Transverse colon (tissue), 4 donors: ENCODE measurements around the gene RFC2. TPM values are rescaled to one million over a fixed set of nuclear protein-coding genes. Genes with fewer than 3 reads are reported as not detected.
"Not testable (repeated sequence)": the region's sequence is repeated elsewhere in the genome, so short reads cannot be mapped to it uniquely, and the experiment has no call there.

Source experiments
- DNase-seq: peaks from one replicate; pipeline ENCODE4 v3.0.0-alpha.2; 2019
- H3K27ac ChIP-seq, 4 donors: fragments of 200-600 bp; sonication (generic); 2 replicates each; pipeline ENCODE4 v1.5.1; 2016 to 2018; ENCODE audit warnings: inconsistent platforms in 4 of 4
- H3K27me3 ChIP-seq: fragments of 200-600 bp; sonication (generic); 2 replicates; pipeline ENCODE4 v1.5.1; 2017; ENCODE audit warnings: inconsistent platforms
- H3K36me3 ChIP-seq, 4 donors: fragments of 200-600 bp; sonication (generic); 2 replicates each; pipeline ENCODE4 v1.5.1; 2017 to 2019; ENCODE audit warnings: inconsistent platforms in 4 of 4
- H3K4me1 ChIP-seq, 4 donors: fragments of 200-600 bp; sonication (generic); 2 replicates each; pipeline ENCODE4 v1.5.1; 2017 to 2020; ENCODE audit warnings: inconsistent platforms in 4 of 4
- H3K4me3 ChIP-seq, 4 donors: fragments of 200-600 bp; sonication (generic); 1 replicate in 1 of 4; 2 replicates in 3 of 4; pipeline versions ENCODE4 v1.5.1 to v1.6.1; 2017 to 2019; ENCODE audit warnings: inconsistent platforms in 4 of 4
- H3K9me3 ChIP-seq, 2 donors: fragments of 200-600 bp; sonication (generic); 2 replicates each; pipeline ENCODE4 v1.5.1; 2017 to 2019; ENCODE audit warnings: inconsistent platforms in 2 of 2
- EP300 ChIP-seq: sonication (generic); formaldehyde crosslinking; IDR thresholded peaks from one replicate; pipeline ENCODE4 v1.6.1; 2017; ENCODE audit warnings: antibody characterized with exemption, low read depth
- POLR2A ChIP-seq: fragments of 450-650 bp; IDR thresholded peaks from one replicate; pipeline ENCODE4 v1.6.1; 2016; ENCODE audit warnings: antibody characterized with exemption, mild to moderate bottlenecking, moderate library complexity
- POLR2AphosphoS5 ChIP-seq, 3 donors: sonication (generic); formaldehyde crosslinking; IDR thresholded peaks; one replicate each; pipeline ENCODE4 v1.6.1; 2016; ENCODE audit warnings: antibody characterized with exemption in 3 of 3
- WGBS, 2 donors: methylation state at CpG; one replicate each; pipeline ENCODE4 v1.1.5; 2018; ENCODE audit warnings: low coverage in 1 of 2; 5-methylcytosine and 5-hydroxymethylcytosine counted together
- in situ Hi-C, 4 donors: fragments of 200-750 bp; cut with MboI; loops; one replicate each; pipeline versions ENCODE4 v1.15.0 to v1.15.1; 2017; ENCODE audit warnings: low sequenced_read_pairs in 3 of 4, low pct_ligation_motif_present in 1 of 4, low pct_unique_long_range_greater_than_20kb in 1 of 4
- intact Hi-C: fragments of 100-400 bp; cut with DNase I; formaldehyde crosslinking; loops from one replicate; pipeline ENCODE4 v1.15.1; 2023; ENCODE audit warnings: low total_unique reads
- total RNA-seq, 4 donors: library from RNA; depleted of rRNA; stranded (reverse); fragments of >200 nt; gene quantifications; one replicate each; pipeline ENCODE4 v1.1.0, GENCODE V29; 2016
- TF ChIP-seq, protein P1 (sequence below), 5 experiments: fragments of 200-600 bp in 3 of 5; fragments of 450-650 bp in 2 of 5; sonication (generic) in 3 of 5; IDR thresholded peaks; 1 replicate in 2 of 5; 2 replicates in 3 of 5; pipeline ENCODE4 v1.5.1; 2016 to 2017; ENCODE audit warnings: antibody characterized with exemption in 5 of 5, inconsistent platforms in 3 of 5, mild to moderate bottlenecking in 2 of 5, moderate library complexity in 1 of 5

The RFC2 gene
- total RNA-seq, 4 donors from 2014 or later: 6.7 to 17.3 (median 9.3) TPM

DNA sequence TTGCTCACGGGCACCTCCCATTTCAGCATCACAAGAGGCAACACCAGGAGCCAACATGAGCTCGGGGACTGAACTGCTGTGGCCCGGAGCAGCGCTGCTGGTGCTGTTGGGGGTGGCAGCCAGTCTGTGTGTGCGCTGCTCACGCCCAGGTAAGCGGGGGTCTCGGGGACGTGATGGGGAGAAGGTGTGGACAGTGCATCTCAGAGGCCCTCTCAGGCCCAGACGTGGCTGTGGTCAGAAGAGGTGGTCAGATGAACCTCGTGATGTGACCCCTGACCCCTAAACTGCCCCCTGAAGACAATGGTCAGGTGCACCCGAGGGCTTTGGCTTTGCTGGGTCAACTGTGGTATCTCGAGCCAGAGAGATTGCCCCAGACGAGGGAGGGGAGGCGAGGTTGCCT is 38.3 kb downstream of the RFC2 start:
- 78 to 100% methylated on average over 1 to 15 of the region's 15 CpGs for WGBS, 2 donors
- Histone ChIP-seq H3K27me3 (no peaks in the 10 kb centered on the region), H3K36me3 (no peaks in the 10 kb centered on the region), H3K27ac (no peak overlapping the region), H3K4me1 (peaks cover 0 to 4% (median 0%) of the 10 kb centered on the region in 4 donors), H3K9me3 (no peaks in the 10 kb centered on the region), H3K4me3 (no peak overlapping the region)
- intact Hi-C loops: no loop called here
- TF ChIP-seq EP300: no peak
- no peak for TF ChIP-seq POLR2AphosphoS5 (IDR thresholded peaks at IDR 0.05)
- TF ChIP-seq, protein P1, sequence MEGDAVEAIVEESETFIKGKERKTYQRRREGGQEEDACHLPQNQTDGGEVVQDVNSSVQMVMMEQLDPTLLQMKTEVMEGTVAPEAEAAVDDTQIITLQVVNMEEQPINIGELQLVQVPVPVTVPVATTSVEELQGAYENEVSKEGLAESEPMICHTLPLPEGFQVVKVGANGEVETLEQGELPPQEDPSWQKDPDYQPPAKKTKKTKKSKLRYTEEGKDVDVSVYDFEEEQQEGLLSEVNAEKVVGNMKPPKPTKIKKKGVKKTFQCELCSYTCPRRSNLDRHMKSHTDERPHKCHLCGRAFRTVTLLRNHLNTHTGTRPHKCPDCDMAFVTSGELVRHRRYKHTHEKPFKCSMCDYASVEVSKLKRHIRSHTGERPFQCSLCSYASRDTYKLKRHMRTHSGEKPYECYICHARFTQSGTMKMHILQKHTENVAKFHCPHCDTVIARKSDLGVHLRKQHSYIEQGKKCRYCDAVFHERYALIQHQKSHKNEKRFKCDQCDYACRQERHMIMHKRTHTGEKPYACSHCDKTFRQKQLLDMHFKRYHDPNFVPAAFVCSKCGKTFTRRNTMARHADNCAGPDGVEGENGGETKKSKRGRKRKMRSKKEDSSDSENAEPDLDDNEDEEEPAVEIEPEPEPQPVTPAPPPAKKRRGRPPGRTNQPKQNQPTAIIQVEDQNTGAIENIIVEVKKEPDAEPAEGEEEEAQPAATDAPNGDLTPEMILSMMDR (IDR thresholded peaks at IDR 0.05): no peak
- TF ChIP-seq POLR2A: no peak
- no peak for DNase-seq
- in situ Hi-C loops: no loop called here

DNA sequence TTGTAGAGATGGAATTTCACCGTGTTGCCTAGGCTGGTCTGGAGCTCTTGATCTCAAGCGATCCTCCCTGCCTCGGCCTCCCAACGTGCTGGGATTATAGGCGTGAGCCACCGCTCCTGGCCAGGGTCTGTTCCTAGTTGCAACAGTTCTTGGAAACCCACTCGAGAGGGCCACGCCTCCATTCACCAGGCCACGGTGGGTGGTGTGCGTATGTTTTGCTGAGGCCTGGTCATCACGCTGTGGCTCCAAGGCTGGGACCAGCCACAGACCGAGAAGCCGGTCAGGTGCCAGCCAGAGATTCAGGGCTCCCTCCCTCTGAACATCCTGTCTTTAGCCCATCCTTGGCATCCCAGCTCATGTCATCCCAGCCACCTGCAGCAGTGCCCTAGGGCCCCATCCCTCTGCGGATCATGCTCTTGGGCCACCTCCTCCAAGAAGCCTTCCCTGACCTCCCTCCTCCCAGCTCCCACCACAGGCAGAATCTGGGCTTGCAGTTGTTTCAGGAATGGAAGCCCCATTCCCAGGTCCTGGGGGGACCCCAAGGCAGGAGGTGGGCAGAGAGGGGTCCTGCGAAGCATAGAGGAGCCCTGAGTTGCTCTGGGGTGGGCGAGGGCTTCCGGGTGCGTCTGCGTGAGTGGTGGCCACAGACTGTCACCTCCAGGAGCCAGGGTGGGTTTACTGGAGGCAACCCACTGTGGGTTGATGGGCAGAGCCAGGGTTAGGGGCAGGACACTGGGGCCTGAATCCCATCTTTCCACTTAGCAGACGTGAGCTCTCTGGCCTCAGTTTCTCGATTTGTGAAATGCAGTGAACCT is 39.2 kb downstream of the RFC2 start:
- Histone ChIP-seq H3K36me3 (no peaks in the 10 kb centered on the region), H3K9me3 (no peaks in the 10 kb centered on the region), H3K27ac (no peak overlapping the region), H3K4me1 (peaks cover 0 to 6% (median under 1%) of the 10 kb centered on the region in 4 donors), H3K27me3 (no peaks in the 10 kb centered on the region), H3K4me3 (no peak overlapping the region)
- TF ChIP-seq POLR2A (no peak), POLR2AphosphoS5 (IDR thresholded peaks at IDR 0.05) (no peak), EP300 (no peak)
- TF ChIP-seq, protein P1 (IDR thresholded peaks at IDR 0.05): no peak
- in situ Hi-C loops (loop anchor here in 1 of 4 donors (5.0 kb wide), 1 partner anchor 187 kb away; no protein-coding TSS in a partner anchor), intact Hi-C loops (no loop called here)
- 50 to 85% methylated on average over 1 to 21 of the region's 21 CpGs for WGBS, 2 donors
- no peak for DNase-seq

DNA sequence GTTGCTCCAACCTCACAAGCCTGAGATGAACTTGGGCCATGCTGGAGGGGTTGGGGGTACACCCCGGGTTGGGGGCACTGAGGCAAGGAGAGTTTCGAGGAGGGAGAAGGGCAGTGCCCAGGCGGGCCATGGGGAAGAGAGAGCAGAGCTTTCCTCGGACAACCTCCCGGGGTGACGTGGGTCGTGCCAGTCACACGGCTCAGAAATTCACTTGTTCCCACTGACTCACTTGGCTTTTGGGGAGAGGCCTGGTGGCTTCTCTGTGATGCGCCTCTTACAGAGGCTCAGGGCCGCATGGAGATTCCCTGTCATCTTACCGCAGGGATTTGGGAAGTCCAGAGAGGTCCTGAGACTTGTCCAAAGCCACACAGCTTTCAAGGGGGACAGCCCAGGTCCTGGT is 41.5 kb downstream of the RFC2 start:
- H3K9me3 ChIP-seq: no peaks in the 10 kb centered on the region
- TF ChIP-seq POLR2A (no peak), POLR2AphosphoS5 (IDR thresholded peaks at IDR 0.05) (no peak), EP300 (no peak)
- TF ChIP-seq, protein P1 (IDR thresholded peaks at IDR 0.05): no peak
- 76% methylated on average over 11 of the region's 11 CpGs; no CpG with 5 or more reads in 1 of the 2 donors for WGBS, 2 donors
- no peaks in the 10 kb centered on the region for H3K27me3 ChIP-seq
- in situ Hi-C loops (loop anchor here in 1 of 4 donors (5.0 kb wide), 1 partner anchor 190 kb away; no protein-coding TSS in a partner anchor), intact Hi-C loops (no loop called here)
- H3K36me3 ChIP-seq: no peaks in the 10 kb centered on the region
- DNase-seq: no peak
- H3K4me3 ChIP-seq: no peak overlapping the region
- H3K4me1 ChIP-seq: peaks cover 4 to 17% (median 8%) of the 10 kb centered on the region in 4 donors
- H3K27ac ChIP-seq: no peak overlapping the region

DNA sequence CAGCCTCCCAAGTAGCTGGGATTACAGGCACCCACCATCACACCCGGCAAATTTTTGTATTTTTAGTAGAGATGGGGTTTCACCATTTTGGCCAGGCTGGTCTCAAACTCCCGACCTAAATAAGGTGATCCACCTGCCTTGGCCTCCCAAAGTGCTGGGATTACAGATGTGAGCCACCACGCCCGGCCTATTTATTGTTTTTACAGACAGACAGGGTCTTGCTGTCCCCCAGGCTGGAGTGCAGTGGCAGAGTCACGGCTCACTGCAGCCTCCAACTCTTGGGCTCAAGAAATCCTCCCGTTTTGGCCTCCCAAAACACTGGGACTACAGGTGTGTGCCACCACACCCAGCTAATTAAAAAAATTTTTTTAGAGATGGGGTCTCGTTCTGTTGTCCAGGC is 46.0 kb downstream of the RFC2 start:
- H3K27me3 ChIP-seq, DNase-seq, H3K9me3 ChIP-seq, intact Hi-C loops, H3K4me3 ChIP-seq, H3K36me3 ChIP-seq, H3K27ac ChIP-seq: not testable (repeated sequence)
- peaks cover 4 to 28% (median 13%) of the 10 kb centered on the region in 4 donors for H3K4me1 ChIP-seq
- in situ Hi-C loops: loop anchor here in 2 of 4 donors (5.0 to 10.0 kb wide), 2 partner anchors 194 to 197 kb away; no protein-coding TSS in a partner anchor
- 82% methylated on average over 7 of the region's 7 CpGs; no CpG with 5 or more reads in 1 of the 2 donors for WGBS, 2 donors
